Thyroid gland (tissue), 4 donors: ENCODE measurements around the gene ANO7. TPM values are rescaled to one million over a fixed set of nuclear protein-coding genes. Genes with fewer than 3 reads are reported as not detected.

Experiments used
- DNase-seq, 2 donors: peaks; one replicate each; pipeline ENCODE4 v3.0.0-alpha.2; 2019
- H3K27ac ChIP-seq, 3 donors: fragments of 200-600 bp; sonication (generic); 1 replicate in 2 of 3; 2 replicates in 1 of 3; pipeline ENCODE4 v1.5.1; 2016 to 2019; ENCODE audit warnings: mild to moderate bottlenecking in 1 of 3, moderate library complexity in 1 of 3
- H3K27me3 ChIP-seq: fragments of 200-600 bp; sonication (generic); one replicate; pipeline ENCODE4 v1.5.1; 2019
- H3K36me3 ChIP-seq, 2 donors: fragments of 200-600 bp; sonication (generic); one replicate each; pipeline ENCODE4 v1.5.1; 2016 to 2019
- H3K4me1 ChIP-seq, 2 donors: fragments of 200-600 bp; sonication (generic); one replicate each; pipeline ENCODE4 v1.5.1; 2017 to 2019
- H3K4me3 ChIP-seq, 3 donors: fragments of 200-600 bp; sonication (generic); replicated peaks in 1 of 3; 1 replicate in 2 of 3; 2 replicates in 1 of 3; pipeline ENCODE4 v1.5.1; 2016; ENCODE audit warnings: mild to moderate bottlenecking in 1 of 3
- H3K9me3 ChIP-seq: fragments of 200-600 bp; sonication (generic); one replicate; pipeline ENCODE4 v1.5.1; 2017
- POLR2A ChIP-seq, 2 donors: fragments of 450-650 bp; IDR thresholded peaks; one replicate each; pipeline ENCODE4 v1.6.1; 2017; ENCODE audit warnings: antibody characterized with exemption in 2 of 2, mild to moderate bottlenecking in 2 of 2, moderate library complexity in 1 of 2
- WGBS, 2 donors: methylation state at CpG; one replicate each; pipeline ENCODE4 v1.1.5; 2017; 5-methylcytosine and 5-hydroxymethylcytosine counted together
- intact Hi-C: fragments of 100-400 bp; cut with DNase I; formaldehyde crosslinking; loops from one replicate; pipeline ENCODE4 v1.15.1; 2023
- total RNA-seq, 4 donors: library from RNA; depleted of rRNA; stranded (reverse); fragments of >200 nt; gene quantifications; one replicate each; pipeline ENCODE4 v1.2.3, GENCODE V29; 2016
- TF ChIP-seq, protein P1 (sequence below), 6 experiments: fragments of 200-600 bp in 3 of 6; fragments of 450-650 bp in 3 of 6; sonication (generic) in 3 of 6; IDR thresholded peaks; one replicate each; pipeline ENCODE4 v1.5.1; 2016 to 2019; ENCODE audit warnings: antibody characterized with exemption in 6 of 6, mild to moderate bottlenecking in 2 of 6, inconsistent platforms in 1 of 6, moderate library complexity in 1 of 6

ANO7 gene
- total RNA-seq, 4 donors from 2014 or later: 0.94 to 1.8 (median 0.98) TPM; not detected in 1

DNA sequence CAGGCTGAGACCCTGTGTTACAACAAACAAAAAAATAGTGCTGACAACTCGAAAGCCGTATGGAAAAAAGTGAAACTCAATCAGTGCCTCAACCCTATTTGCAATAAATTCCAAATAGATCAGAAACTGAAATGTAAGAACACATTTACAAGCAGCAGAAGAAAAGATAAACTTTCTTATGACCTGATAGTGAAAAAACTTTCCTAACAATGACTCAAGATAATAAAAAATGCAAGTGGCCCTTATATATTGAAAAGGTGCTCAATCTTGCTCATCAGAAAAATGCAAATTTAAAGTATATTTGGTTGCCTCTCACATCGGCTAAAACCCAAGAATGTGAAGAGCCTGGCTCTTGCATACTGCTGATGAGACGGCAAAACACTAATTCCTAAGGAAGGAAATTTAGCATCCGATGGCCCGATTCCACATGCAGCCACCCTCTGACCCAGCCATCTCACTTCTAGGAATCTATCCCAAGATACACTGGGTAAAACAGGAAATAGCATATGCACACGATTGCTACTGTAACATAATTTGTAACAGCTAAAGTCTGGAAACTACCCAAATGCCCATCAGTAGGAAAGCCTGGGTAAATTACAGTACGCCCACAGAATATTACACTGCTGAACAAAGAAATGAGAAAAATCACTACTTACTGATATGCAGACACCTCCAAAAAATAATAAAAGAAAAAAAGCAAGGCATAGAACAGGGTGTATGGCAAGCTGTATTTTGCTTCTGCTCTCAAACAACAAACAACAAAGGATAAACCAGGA is 70.2 kb downstream of the ANO7 start:
- intact Hi-C loops: no loop called here
- TF ChIP-seq, protein P1, sequence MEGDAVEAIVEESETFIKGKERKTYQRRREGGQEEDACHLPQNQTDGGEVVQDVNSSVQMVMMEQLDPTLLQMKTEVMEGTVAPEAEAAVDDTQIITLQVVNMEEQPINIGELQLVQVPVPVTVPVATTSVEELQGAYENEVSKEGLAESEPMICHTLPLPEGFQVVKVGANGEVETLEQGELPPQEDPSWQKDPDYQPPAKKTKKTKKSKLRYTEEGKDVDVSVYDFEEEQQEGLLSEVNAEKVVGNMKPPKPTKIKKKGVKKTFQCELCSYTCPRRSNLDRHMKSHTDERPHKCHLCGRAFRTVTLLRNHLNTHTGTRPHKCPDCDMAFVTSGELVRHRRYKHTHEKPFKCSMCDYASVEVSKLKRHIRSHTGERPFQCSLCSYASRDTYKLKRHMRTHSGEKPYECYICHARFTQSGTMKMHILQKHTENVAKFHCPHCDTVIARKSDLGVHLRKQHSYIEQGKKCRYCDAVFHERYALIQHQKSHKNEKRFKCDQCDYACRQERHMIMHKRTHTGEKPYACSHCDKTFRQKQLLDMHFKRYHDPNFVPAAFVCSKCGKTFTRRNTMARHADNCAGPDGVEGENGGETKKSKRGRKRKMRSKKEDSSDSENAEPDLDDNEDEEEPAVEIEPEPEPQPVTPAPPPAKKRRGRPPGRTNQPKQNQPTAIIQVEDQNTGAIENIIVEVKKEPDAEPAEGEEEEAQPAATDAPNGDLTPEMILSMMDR (IDR thresholded peaks at IDR 0.05): no peak
- no peak for TF ChIP-seq POLR2A (IDR thresholded peaks at IDR 0.05)
- Histone ChIP-seq H3K36me3 (peaks cover 84 to 95% of the 10 kb centered on the region in 2 donors), H3K27me3 (no peaks in the 10 kb centered on the region), H3K4me3 (no peak overlapping the region), H3K27ac (no peak overlapping the region), H3K4me1 (no peaks in the 10 kb centered on the region), H3K9me3 (no peaks in the 10 kb centered on the region)
- WGBS, 2 donors: 77 to 83% methylated on average over 8 of the region's 8 CpGs
- DNase-seq: no peak

DNA sequence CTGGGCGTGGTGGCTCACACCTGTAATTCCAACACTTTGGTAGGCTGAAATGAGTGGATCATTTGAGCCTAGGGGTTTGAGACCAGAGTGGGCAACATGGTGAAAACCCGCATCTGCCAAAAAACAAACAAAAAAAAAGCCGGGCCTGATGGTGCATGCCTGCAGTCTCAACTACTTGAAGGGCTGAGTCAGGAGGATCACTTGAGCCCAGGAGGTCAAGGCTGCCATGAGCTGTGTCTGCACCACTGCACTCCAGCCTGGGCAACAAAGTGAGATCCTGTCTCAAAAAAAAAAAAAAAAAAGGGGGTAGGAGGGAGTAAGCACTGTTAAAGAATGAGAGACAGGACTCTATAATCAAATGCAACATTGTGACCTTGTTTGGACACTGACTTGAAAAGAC is 72.4 kb downstream of the ANO7 start:
- Histone ChIP-seq H3K36me3 (peaks cover 76 to 93% of the 10 kb centered on the region in 2 donors), H3K4me3 (no peak overlapping the region), H3K27me3 (no peaks in the 10 kb centered on the region), H3K4me1 (no peaks in the 10 kb centered on the region), H3K27ac (no peak overlapping the region), H3K9me3 (no peaks in the 10 kb centered on the region)
- no peak for TF ChIP-seq POLR2A (IDR thresholded peaks at IDR 0.05)
- TF ChIP-seq, protein P1 (IDR thresholded peaks at IDR 0.05): no peak
- 80 to 83% methylated on average over 3 of the region's 3 CpGs for WGBS, 2 donors
- intact Hi-C loops: no loop called here
- no peak for DNase-seq

DNA sequence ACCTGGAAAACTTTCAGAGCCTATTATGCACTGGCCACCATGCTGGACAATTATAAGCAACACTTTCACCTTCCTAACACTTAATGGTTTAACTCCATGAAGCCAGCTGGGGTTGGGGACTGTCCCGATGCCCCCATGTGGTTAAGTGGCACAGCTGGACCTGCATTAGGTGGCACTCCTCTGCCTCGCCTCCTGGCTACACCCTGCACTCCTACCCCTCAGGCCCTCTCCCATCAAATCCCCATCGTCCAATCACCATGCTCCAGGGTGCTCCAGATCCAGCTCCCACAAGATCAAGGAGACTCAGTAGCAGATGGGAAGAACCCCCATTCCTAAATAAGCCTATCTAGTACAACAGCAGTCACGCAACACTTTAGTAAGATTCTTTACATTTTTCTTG is 73.2 kb downstream of the ANO7 start:
- no peaks in the 10 kb centered on the region for H3K4me1 ChIP-seq
- no peak for DNase-seq
- no peaks in the 10 kb centered on the region for H3K9me3 ChIP-seq
- intact Hi-C loops: no loop called here
- no peak overlapping the region for H3K27ac ChIP-seq
- H3K4me3 ChIP-seq: no peak overlapping the region
- TF ChIP-seq, protein P1 (IDR thresholded peaks at IDR 0.05): no peak
- TF ChIP-seq POLR2A (IDR thresholded peaks at IDR 0.05): no peak
- H3K27me3 ChIP-seq: no peaks in the 10 kb centered on the region
- peaks cover 77 to 93% of the 10 kb centered on the region in 2 donors for H3K36me3 ChIP-seq
- 83 to 84% methylated on average over 4 of the region's 4 CpGs for WGBS, 2 donors

DNA sequence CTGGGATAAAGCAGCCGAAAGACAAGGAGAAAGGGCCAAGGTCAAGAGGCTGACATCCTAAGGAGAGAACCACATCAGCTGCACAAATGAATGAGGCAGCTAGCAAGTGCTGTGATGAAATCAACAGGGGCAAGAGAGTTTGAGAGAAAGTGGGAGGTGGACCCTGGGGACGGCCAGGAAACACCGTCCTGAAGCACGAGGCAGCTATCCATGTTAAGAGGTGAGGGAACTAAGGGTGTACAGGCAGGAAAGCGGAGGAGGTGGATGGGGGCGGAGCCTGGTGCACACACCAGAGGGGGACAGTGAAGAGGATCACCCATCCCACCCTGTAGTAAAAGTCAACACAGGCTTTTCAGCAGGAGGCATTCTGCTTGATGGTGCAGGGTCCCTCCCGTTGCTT is 74.6 kb downstream of the ANO7 start:
- H3K27me3 ChIP-seq: no peaks in the 10 kb centered on the region
- peaks cover 79 to 82% of the 10 kb centered on the region in 2 donors for H3K36me3 ChIP-seq
- no peak overlapping the region for H3K4me3 ChIP-seq
- intact Hi-C loops: no loop called here
- H3K9me3 ChIP-seq: no peaks in the 10 kb centered on the region
- H3K27ac ChIP-seq: no peak overlapping the region
- TF ChIP-seq, protein P1 (IDR thresholded peaks at IDR 0.05): no peak
- no peak for TF ChIP-seq POLR2A (IDR thresholded peaks at IDR 0.05)
- DNase-seq: no peak
- 93 to 94% methylated on average over 7 of the region's 7 CpGs for WGBS, 2 donors
- no peaks in the 10 kb centered on the region for H3K4me1 ChIP-seq

DNA sequence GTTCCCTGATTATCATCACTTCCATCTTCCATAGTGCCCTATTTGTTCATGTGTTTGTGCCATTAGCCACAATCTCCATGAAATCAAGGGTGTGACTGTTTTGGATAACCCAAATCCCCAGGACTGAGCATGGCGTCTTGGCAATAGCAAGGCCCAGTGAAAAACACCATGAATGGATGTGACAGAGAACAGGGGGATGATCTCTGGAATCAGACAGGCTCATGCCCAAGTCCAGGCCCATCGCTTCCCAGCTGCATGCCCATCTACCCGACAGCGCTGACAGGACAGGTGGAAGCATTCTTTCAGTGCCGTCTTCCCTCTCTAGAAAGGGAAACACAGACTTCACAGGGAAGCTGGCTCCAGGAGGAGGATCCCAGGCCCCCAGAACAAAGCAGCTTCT is 77.0 kb downstream of the ANO7 start:
- no peak overlapping the region for H3K4me3 ChIP-seq

More for the DNA sequence above, 77.0 kb downstream of the ANO7 start:
- no peak for DNase-seq
- Histone ChIP-seq H3K27ac (no peak overlapping the region), H3K9me3 (no peaks in the 10 kb centered on the region), H3K36me3 (peaks cover 59 to 62% of the 10 kb centered on the region in 2 donors), H3K27me3 (no peaks in the 10 kb centered on the region), H3K4me1 (peaks cover 8 to 11% of the 10 kb centered on the region in 2 donors)
- TF ChIP-seq POLR2A (IDR thresholded peaks at IDR 0.05): no peak
- TF ChIP-seq, protein P1 (IDR thresholded peaks at IDR 0.05): no peak
- intact Hi-C loops: no loop called here
- 96 to 98% methylated on average over 5 of the region's 5 CpGs for WGBS, 2 donors
